ENCODE data around the gene PTPRN2. TPM values are rescaled to one million over a fixed set of nuclear protein-coding genes. Genes with fewer than 3 reads are reported as not detected.

The PTPRN2 gene
- total and polyA plus RNA-seq, 2 of the 8 experiments (the other 6 are each of a cell fraction or from before 2014, with no cell fraction given): 2.6 to 4.5 TPM

GRCh38 chr7:158114056-158114850 lies 473.4 kb downstream of the PTPRN2 start (continued):
- TF ChIP-seq, protein P1, sequence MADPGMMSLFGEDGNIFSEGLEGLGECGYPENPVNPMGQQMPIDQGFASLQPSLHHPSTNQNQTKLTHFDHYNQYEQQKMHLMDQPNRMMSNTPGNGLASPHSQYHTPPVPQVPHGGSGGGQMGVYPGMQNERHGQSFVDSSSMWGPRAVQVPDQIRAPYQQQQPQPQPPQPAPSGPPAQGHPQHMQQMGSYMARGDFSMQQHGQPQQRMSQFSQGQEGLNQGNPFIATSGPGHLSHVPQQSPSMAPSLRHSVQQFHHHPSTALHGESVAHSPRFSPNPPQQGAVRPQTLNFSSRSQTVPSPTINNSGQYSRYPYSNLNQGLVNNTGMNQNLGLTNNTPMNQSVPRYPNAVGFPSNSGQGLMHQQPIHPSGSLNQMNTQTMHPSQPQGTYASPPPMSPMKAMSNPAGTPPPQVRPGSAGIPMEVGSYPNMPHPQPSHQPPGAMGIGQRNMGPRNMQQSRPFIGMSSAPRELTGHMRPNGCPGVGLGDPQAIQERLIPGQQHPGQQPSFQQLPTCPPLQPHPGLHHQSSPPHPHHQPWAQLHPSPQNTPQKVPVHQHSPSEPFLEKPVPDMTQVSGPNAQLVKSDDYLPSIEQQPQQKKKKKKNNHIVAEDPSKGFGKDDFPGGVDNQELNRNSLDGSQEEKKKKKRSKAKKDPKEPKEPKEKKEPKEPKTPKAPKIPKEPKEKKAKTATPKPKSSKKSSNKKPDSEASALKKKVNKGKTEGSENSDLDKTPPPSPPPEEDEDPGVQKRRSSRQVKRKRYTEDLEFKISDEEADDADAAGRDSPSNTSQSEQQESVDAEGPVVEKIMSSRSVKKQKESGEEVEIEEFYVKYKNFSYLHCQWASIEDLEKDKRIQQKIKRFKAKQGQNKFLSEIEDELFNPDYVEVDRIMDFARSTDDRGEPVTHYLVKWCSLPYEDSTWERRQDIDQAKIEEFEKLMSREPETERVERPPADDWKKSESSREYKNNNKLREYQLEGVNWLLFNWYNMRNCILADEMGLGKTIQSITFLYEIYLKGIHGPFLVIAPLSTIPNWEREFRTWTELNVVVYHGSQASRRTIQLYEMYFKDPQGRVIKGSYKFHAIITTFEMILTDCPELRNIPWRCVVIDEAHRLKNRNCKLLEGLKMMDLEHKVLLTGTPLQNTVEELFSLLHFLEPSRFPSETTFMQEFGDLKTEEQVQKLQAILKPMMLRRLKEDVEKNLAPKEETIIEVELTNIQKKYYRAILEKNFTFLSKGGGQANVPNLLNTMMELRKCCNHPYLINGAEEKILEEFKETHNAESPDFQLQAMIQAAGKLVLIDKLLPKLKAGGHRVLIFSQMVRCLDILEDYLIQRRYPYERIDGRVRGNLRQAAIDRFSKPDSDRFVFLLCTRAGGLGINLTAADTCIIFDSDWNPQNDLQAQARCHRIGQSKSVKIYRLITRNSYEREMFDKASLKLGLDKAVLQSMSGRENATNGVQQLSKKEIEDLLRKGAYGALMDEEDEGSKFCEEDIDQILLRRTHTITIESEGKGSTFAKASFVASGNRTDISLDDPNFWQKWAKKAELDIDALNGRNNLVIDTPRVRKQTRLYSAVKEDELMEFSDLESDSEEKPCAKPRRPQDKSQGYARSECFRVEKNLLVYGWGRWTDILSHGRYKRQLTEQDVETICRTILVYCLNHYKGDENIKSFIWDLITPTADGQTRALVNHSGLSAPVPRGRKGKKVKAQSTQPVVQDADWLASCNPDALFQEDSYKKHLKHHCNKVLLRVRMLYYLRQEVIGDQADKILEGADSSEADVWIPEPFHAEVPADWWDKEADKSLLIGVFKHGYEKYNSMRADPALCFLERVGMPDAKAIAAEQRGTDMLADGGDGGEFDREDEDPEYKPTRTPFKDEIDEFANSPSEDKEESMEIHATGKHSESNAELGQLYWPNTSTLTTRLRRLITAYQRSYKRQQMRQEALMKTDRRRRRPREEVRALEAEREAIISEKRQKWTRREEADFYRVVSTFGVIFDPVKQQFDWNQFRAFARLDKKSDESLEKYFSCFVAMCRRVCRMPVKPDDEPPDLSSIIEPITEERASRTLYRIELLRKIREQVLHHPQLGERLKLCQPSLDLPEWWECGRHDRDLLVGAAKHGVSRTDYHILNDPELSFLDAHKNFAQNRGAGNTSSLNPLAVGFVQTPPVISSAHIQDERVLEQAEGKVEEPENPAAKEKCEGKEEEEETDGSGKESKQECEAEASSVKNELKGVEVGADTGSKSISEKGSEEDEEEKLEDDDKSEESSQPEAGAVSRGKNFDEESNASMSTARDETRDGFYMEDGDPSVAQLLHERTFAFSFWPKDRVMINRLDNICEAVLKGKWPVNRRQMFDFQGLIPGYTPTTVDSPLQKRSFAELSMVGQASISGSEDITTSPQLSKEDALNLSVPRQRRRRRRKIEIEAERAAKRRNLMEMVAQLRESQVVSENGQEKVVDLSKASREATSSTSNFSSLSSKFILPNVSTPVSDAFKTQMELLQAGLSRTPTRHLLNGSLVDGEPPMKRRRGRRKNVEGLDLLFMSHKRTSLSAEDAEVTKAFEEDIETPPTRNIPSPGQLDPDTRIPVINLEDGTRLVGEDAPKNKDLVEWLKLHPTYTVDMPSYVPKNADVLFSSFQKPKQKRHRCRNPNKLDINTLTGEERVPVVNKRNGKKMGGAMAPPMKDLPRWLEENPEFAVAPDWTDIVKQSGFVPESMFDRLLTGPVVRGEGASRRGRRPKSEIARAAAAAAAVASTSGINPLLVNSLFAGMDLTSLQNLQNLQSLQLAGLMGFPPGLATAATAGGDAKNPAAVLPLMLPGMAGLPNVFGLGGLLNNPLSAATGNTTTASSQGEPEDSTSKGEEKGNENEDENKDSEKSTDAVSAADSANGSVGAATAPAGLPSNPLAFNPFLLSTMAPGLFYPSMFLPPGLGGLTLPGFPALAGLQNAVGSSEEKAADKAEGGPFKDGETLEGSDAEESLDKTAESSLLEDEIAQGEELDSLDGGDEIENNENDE (IDR thresholded peaks at IDR 0.05; ENCODE audit: insufficient replicate concordance, low read length): no peak
- TF ChIP-seq TBP (IDR thresholded peaks at IDR 0.05; ENCODE audit: low read depth, low read length) (no peak), BCL11A (IDR thresholded peaks at IDR 0.05; ENCODE audit: low read depth in 2 of 2, low read length in 2 of 2) (no peak), KDM5A (IDR thresholded peaks at IDR 0.05; ENCODE audit: low read length) (no peak), TAF7 (optimal IDR thresholded peaks at IDR 0.05; ENCODE audit: borderline replicate concordance, low read depth, low read length) (no peak), POU5F1 (IDR thresholded peaks at IDR 0.05; ENCODE audit: low read depth, low read length) (no peak), BACH1 (IDR thresholded peaks at IDR 0.05; ENCODE audit: low read length) (no peak), KDM4A (IDR thresholded peaks at IDR 0.05; ENCODE audit: low read depth, low read length, severe bottlenecking) (no peak), SIX5 (IDR thresholded peaks at IDR 0.05; ENCODE audit: low read depth, low read length) (no peak), SAP30 (IDR thresholded peaks at IDR 0.05; ENCODE audit: insufficient read depth, insufficient replicate concordance, low read length) (no peak)

Data from H1 (cell line).